Calu3 (cell line): Measurements from ENCODE around the gene CMC1. TPM values are rescaled to one million over a fixed set of nuclear protein-coding genes. Genes with fewer than 3 reads are reported as not detected.

Experiments used
- BruUV-seq: library from RNA; stranded (reverse); fragments of 400-500 nt; replicated peaks from 2 replicates; lab custom pipeline; 2021; lab: Mats Ljungman, UMichigan
- CTCF ChIA-PET: fragments of 300-600 bp; sonication (Branson Sonifier 250); formaldehyde crosslinking; loops from one replicate; lab custom pipeline; 2022; ENCODE audit warnings: antibody characterized with exemption; lab: Charles Lee
- DNase-seq: peaks from one replicate; pipeline ENCODE4 v3.0.0; 2022
- H3K27ac Mint-ChIP-seq: one replicate; pipeline ENCODE4 v1.8.0; 2022; ENCODE audit warnings: mixed read lengths; ENCODE audit not compliant: unreplicated experiment
- H3K27me3 Mint-ChIP-seq: one replicate; pipeline ENCODE4 v1.8.0; 2022; ENCODE audit warnings: mixed read lengths; ENCODE audit not compliant: unreplicated experiment
- H3K36me3 Mint-ChIP-seq: one replicate; pipeline ENCODE4 v1.8.0; 2022; ENCODE audit warnings: mild to moderate bottlenecking, moderate library complexity, mixed read lengths; ENCODE audit not compliant: insufficient read depth, unreplicated experiment
- H3K4me1 Mint-ChIP-seq: one replicate; pipeline ENCODE4 v1.8.0; 2022; ENCODE audit warnings: mild to moderate bottlenecking, low read depth, mixed read lengths; ENCODE audit not compliant: unreplicated experiment
- H3K4me3 Mint-ChIP-seq: one replicate; pipeline ENCODE4 v1.8.0; 2022; ENCODE audit warnings: mild to moderate bottlenecking, low read depth, moderate library complexity, mixed read lengths; ENCODE audit not compliant: unreplicated experiment
- H3K9me3 Mint-ChIP-seq: one replicate; pipeline ENCODE4 v1.8.0; 2022; ENCODE audit warnings: low read depth, mixed read lengths; ENCODE audit not compliant: unreplicated experiment
- CTCF ChIP-seq: fragments of 200-600 bp; IDR thresholded peaks from one replicate; pipeline ENCODE4 v1.8.0; 2022; ENCODE audit warnings: antibody characterized with exemption; ENCODE audit not compliant: unreplicated experiment
- intact Hi-C: fragments of 100-400 bp; cut with micrococcal nuclease; formaldehyde crosslinking; loops from one replicate; pipeline ENCODE4 v1.10.0; 2022; ENCODE audit not compliant: unreplicated experiment
- total RNA-seq: library from RNA; stranded (reverse); gene quantifications from 2 replicates; pipeline ENCODE4 v1.2.3, GENCODE V29; 2022

The CMC1 gene
- total RNA-seq, 1 experiment from 2014 or later, result 32.0 TPM

- no peak for DNase-seq
- H3K36me3 Mint-ChIP-seq, result no peaks in the 10 kb centered on the region
- BruUV-seq, result no TSS peak
- CTCF ChIA-PET, result no interaction called here
- H3K9me3 Mint-ChIP-seq, result peaks cover 2% of the 10 kb centered on the region
- H3K27ac Mint-ChIP-seq, result no peak overlapping the region
- intact Hi-C loops, result no loop called here
- H3K27me3 Mint-ChIP-seq, result no peaks in the 10 kb centered on the region
- peaks cover 8% of the 10 kb centered on the region for H3K4me1 Mint-ChIP-seq
- H3K4me3 Mint-ChIP-seq, result no peak overlapping the region
- no peak for TF ChIP-seq CTCF
Observed at GRCh38 chr3:28206479-28206878, 34.9 kb upstream of the CMC1 start.

- DNase-seq, result no peak
- H3K36me3 Mint-ChIP-seq, result no peaks in the 10 kb centered on the region
- no peaks in the 10 kb centered on the region for H3K27me3 Mint-ChIP-seq
- BruUV-seq, result no TSS peak
- no peaks in the 10 kb centered on the region for H3K9me3 Mint-ChIP-seq
- H3K4me3 Mint-ChIP-seq, result no peak overlapping the region
- no peak for TF ChIP-seq CTCF
- CTCF ChIA-PET, result no interaction called here
- peaks cover 8% of the 10 kb centered on the region for H3K4me1 Mint-ChIP-seq
- intact Hi-C loops, result no loop called here
- H3K27ac Mint-ChIP-seq, result no peak overlapping the region
Observed at GRCh38 chr3:28207000-28207733, 34.3 kb upstream of the CMC1 start.

- H3K27me3 Mint-ChIP-seq, result no peaks in the 10 kb centered on the region
- no peaks in the 10 kb centered on the region for H3K9me3 Mint-ChIP-seq
- no peak overlapping the region for H3K27ac Mint-ChIP-seq
- peaks cover 8% of the 10 kb centered on the region for H3K4me1 Mint-ChIP-seq
- no peak overlapping the region for H3K4me3 Mint-ChIP-seq
- no peak for DNase-seq
- H3K36me3 Mint-ChIP-seq, result no peaks in the 10 kb centered on the region
- intact Hi-C loops, result no loop called here
- CTCF ChIA-PET, result no interaction called here
- no TSS peak for BruUV-seq
- no peak for TF ChIP-seq CTCF
Observed at GRCh38 chr3:28210968-28211713, 30.3 kb upstream of the CMC1 start.

- no peak overlapping the region for H3K4me3 Mint-ChIP-seq
- H3K9me3 Mint-ChIP-seq, result no peaks in the 10 kb centered on the region
- H3K36me3 Mint-ChIP-seq, result no peaks in the 10 kb centered on the region
- no peak for DNase-seq
- TF ChIP-seq CTCF, result no peak
- CTCF ChIA-PET, result no interaction called here
- BruUV-seq, result no TSS peak
- H3K4me1 Mint-ChIP-seq, result no peaks in the 10 kb centered on the region
- intact Hi-C loops, result no loop called here
- H3K27me3 Mint-ChIP-seq, result no peaks in the 10 kb centered on the region
- no peak overlapping the region for H3K27ac Mint-ChIP-seq
Observed at GRCh38 chr3:28212681-28213080, 28.7 kb upstream of the CMC1 start.
